ENCODE data around the gene EVC. TPM values are rescaled to one million over a fixed set of nuclear protein-coding genes. Genes with fewer than 3 reads are reported as not detected.

Gene EVC
- total and polyA plus RNA-seq, 2 of the 8 experiments (the other 6 are each of a cell fraction or from before 2014, with no cell fraction given), result 2.6 to 9.8 TPM

GRCh38 chr4:5749568-5749967 is 38.6 kb downstream of the EVC start:
- ChIA-PET CTCF (ENCODE audit: partially characterized antibody) (interaction anchor here (0.7 to 1.7 kb wide), 4 partner anchors 22 to 768 kb away, joined by 3 to 6 read pairs (median 3); no protein-coding TSS in a partner anchor), POLR2A (ENCODE audit: partially characterized antibody) (no interaction called here)
- H3K14ac ChIP-seq (ENCODE audit: insufficient read length), result no peak overlapping the region
- H3K4ac ChIP-seq (replicated peaks; ENCODE audit: insufficient read length, low read depth, low read length), result no peak overlapping the region
- H3K18ac ChIP-seq (ENCODE audit: extremely low read depth, low read length), result no peak overlapping the region
- H4K5ac ChIP-seq (ENCODE audit: insufficient read length, low read depth, low read length), result no peak overlapping the region
- no peaks in the 10 kb centered on the region for H3K9me3 ChIP-seq (ENCODE audit: insufficient read depth in 2 of 2, low read depth in 1 of 2, low read length in 1 of 2)
- DNase-seq (ENCODE audit: low read depth in 1 of 2, low spot score in 2 of 2) (peak in 1 of 2 experiments; percentile 39), FAIRE-seq (no peak)
- peak overlapping the region; percentile 77; the same call in 1 of the 2 replicates for H2BK12ac ChIP-seq (ENCODE audit: low read depth, low read length)
- H3K79me1 ChIP-seq (ENCODE audit: low read depth, low read length), result no peaks in the 10 kb centered on the region
- no peak overlapping the region for H3K27ac ChIP-seq (ENCODE audit: low read depth, low read length)
- peaks cover 0 to 22% (median 18%) of the 10 kb centered on the region in 4 experiments; a peak in 6 of 7 replicates for H3K4me1 ChIP-seq (replicated peaks in 1 of 4; ENCODE audit: control insufficient read depth in 3 of 4, insufficient read depth in 4 of 4, low read length in 3 of 4)
- WGBS, 2 experiments (ENCODE audit: extremely low coverage in 1 of 2, insufficient coverage in 1 of 2, insufficient read length in 1 of 2, insufficient replicate concordance in 2 of 2, low coverage in 1 of 2, low lambda C conversion rate in 2 of 2, missing lambda C conversion rate in 1 of 2), result 82% methylated on average over 9 of the region's 9 CpGs; no CpG with 5 or more reads in 1 of the 2 experiments
- H3K23me2 ChIP-seq (ENCODE audit: low read depth, low read length), result peaks cover 4% of the 10 kb centered on the region; the same call in 1 of the 2 replicates
- peaks cover 0 to 4% (median 3%) of the 10 kb centered on the region in 4 experiments; a peak in 2 of 8 replicates for H3K36me3 ChIP-seq (ENCODE audit: control insufficient read depth in 2 of 4, insufficient read depth in 4 of 4, low read length in 3 of 4)
- no peak overlapping the region for H2AK5ac ChIP-seq (ENCODE audit: low read depth, low read length)
- no peak overlapping the region for H3K4me2 ChIP-seq (ENCODE audit: insufficient read depth in 1 of 2, low read depth in 2 of 2, low read length in 2 of 2)
- TF ChIP-seq CTBP2 (IDR thresholded peaks at IDR 0.05; ENCODE audit: borderline replicate concordance, insufficient read depth, insufficient read length, low read length), result no peak
- no peaks in the 10 kb centered on the region for H4K20me1 ChIP-seq (replicated peaks in 1 of 2; ENCODE audit: control insufficient read depth in 1 of 2, insufficient read depth in 2 of 2, low read length in 2 of 2)
- no peak overlapping the region for H4K8ac ChIP-seq (ENCODE audit: extremely low read depth, insufficient read depth, low read length)
- no peak overlapping the region for H3K4me3 ChIP-seq (ENCODE audit: extremely low read depth in 1 of 4, insufficient read depth in 2 of 4, low read depth in 3 of 4, low read length in 4 of 4)
- no peak overlapping the region for H3K9ac ChIP-seq (replicated peaks in 1 of 4; ENCODE audit: extremely low read depth in 1 of 4, low read depth in 3 of 4, low read length in 3 of 4)
- H3K56ac ChIP-seq (replicated peaks; ENCODE audit: insufficient read length, low read depth, low read length), result no peak overlapping the region
- no peak overlapping the region for H2BK20ac ChIP-seq (ENCODE audit: low read length)
- peaks cover 0 to 2% (median 0%) of the 10 kb centered on the region in 4 experiments; a peak in 1 of 7 replicates for H3K27me3 ChIP-seq (replicated peaks in 1 of 4; ENCODE audit: control insufficient read depth in 3 of 4, extremely low read depth in 1 of 4, insufficient read depth in 3 of 4, low read length in 3 of 4)
- H2BK120ac ChIP-seq (replicated peaks; ENCODE audit: low read depth, low read length), result no peak overlapping the region
- peak overlapping the region; percentile 52 for H4K91ac ChIP-seq (replicated peaks; ENCODE audit: insufficient read length, low read length)
- H3K23ac ChIP-seq (ENCODE audit: insufficient read length), result no peak overlapping the region
- H2BK5ac ChIP-seq (ENCODE audit: low read depth, low read length), result peak overlapping the region; percentile 47; the same call in 1 of the 2 replicates
- no peak overlapping the region for H2BK15ac ChIP-seq (ENCODE audit: low read length)
- no peak overlapping the region for H2AFZ ChIP-seq (ENCODE audit: low read length)
- H3K79me2 ChIP-seq (ENCODE audit: control insufficient read depth in 1 of 2, insufficient read depth in 2 of 2, low read length in 2 of 2), result no peaks in the 10 kb centered on the region

Measured in H1 (cell line).